Tibial nerve (tissue), 4 donors: Measurements from ENCODE around the gene TMEM212. TPM values are rescaled to one million over a fixed set of nuclear protein-coding genes. Genes with fewer than 3 reads are reported as not detected.

Experiments used
- DNase-seq, 2 donors: peaks; one replicate each; pipeline ENCODE4 v3.0.0-alpha.2; 2019; ENCODE audit warnings: low spot score in 2 of 2
- H3K27ac ChIP-seq, 4 donors: fragments of 200-600 bp; sonication (generic) in 3 of 4; one replicate each; pipeline ENCODE4 v1.5.1; 2017 to 2019; ENCODE audit warnings: mild to moderate bottlenecking in 1 of 4
- H3K27me3 ChIP-seq, 2 donors: fragments of 200-600 bp; sonication (generic) in 1 of 2; one replicate each; pipeline versions ENCODE4 v1.5.1 to v1.6.0; 2017 to 2019
- H3K36me3 ChIP-seq, 3 donors: fragments of 200-600 bp; sonication (generic); one replicate each; pipeline ENCODE4 v1.5.1; 2018 to 2019
- H3K4me1 ChIP-seq, 4 donors: fragments of 200-600 bp; sonication (generic) in 3 of 4; one replicate each; pipeline ENCODE4 v1.5.1; 2017 to 2019
- H3K4me3 ChIP-seq, 4 donors: fragments of 200-600 bp; sonication (generic) in 3 of 4; one replicate each; pipeline ENCODE4 v1.5.1; 2017 to 2019; ENCODE audit warnings: mild to moderate bottlenecking in 1 of 4, moderate library complexity in 1 of 4
- H3K9me3 ChIP-seq, 4 donors: fragments of 200-600 bp; sonication (generic) in 3 of 4; one replicate each; pipeline ENCODE4 v1.5.1; 2017 to 2019
- CTCF ChIP-seq, 5 experiments: fragments of 200-600 bp in 3 of 5; fragments of 450-650 bp in 2 of 5; sonication (generic) in 3 of 5; IDR thresholded peaks; one replicate each; pipeline ENCODE4 v1.5.1; 2016 to 2019; ENCODE audit warnings: antibody characterized with exemption in 5 of 5, mild to moderate bottlenecking in 3 of 5, moderate library complexity in 2 of 5
- EP300 ChIP-seq, 2 donors: sonication (generic); formaldehyde crosslinking; IDR thresholded peaks; one replicate each; pipeline ENCODE4 v1.6.1; 2017; ENCODE audit warnings: antibody characterized with exemption in 2 of 2, mild to moderate bottlenecking in 1 of 2
- POLR2A ChIP-seq, 2 donors: fragments of 450-650 bp; IDR thresholded peaks; one replicate each; pipeline ENCODE4 v1.6.1; 2017; ENCODE audit warnings: antibody characterized with exemption in 2 of 2, mild to moderate bottlenecking in 2 of 2, moderate library complexity in 2 of 2
- WGBS, 2 donors: methylation state at CpG; one replicate each; pipeline ENCODE4 v1.1.5; 2018; 5-methylcytosine and 5-hydroxymethylcytosine counted together
- total RNA-seq, 4 donors: library from RNA; depleted of rRNA; stranded (reverse); fragments of >200 nt; gene quantifications; one replicate each; pipeline ENCODE4 v1.1.0, GENCODE V29; 2016

The TMEM212 gene
- total RNA-seq, 4 donors from 2014 or later = not detected

DNA sequence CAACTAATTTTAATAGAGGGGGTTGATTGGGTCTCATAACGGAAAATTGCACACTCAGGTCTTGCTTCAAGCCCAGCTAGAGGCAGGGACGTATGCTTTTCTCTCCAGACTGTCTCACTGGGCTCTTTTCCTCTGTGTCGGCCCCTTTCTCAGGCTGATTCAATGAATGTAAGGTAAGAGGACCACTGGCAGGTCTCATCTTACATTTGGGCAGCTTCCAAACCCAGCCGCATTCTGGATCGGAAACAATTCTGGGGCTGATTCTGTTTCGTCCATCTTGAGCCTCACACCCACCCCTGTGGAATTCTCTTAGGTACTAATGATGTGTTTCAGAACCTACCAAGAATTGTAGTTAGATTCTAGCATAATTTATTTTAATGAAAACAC lies 40.7 kb downstream of the TMEM212 start:
- no peaks in the 10 kb centered on the region for H3K27me3 ChIP-seq
- no peak overlapping the region for H3K27ac ChIP-seq
- peaks cover 0 to 2% (median under 1%) of the 10 kb centered on the region in 4 donors for H3K4me1 ChIP-seq
- TF ChIP-seq POLR2A (IDR thresholded peaks at IDR 0.05) (no peak), CTCF (IDR thresholded peaks at IDR 0.05) (no peak), EP300 (IDR thresholded peaks at IDR 0.05) (no peak)
- H3K4me3 ChIP-seq = no peak overlapping the region
- DNase-seq = no peak
- WGBS, 2 donors = 74 to 83% methylated on average over 6 of the region's 6 CpGs
- no peaks in the 10 kb centered on the region for H3K36me3 ChIP-seq
- H3K9me3 ChIP-seq = no peaks in the 10 kb centered on the region

- no peaks in the 10 kb centered on the region for H3K27me3 ChIP-seq
- H3K4me3 ChIP-seq = no peak overlapping the region
- peaks cover 0 to 3% (median 0%) of the 10 kb centered on the region in 4 donors for H3K9me3 ChIP-seq
- 90 to 93% methylated on average over 2 of the region's 2 CpGs for WGBS, 2 donors
- H3K4me1 ChIP-seq = no peaks in the 10 kb centered on the region
- DNase-seq = no peak
- H3K36me3 ChIP-seq = no peaks in the 10 kb centered on the region
- no peak overlapping the region for H3K27ac ChIP-seq
- no peak for TF ChIP-seq POLR2A (IDR thresholded peaks at IDR 0.05)
- no peak for TF ChIP-seq EP300 (IDR thresholded peaks at IDR 0.05)
- no peak for TF ChIP-seq CTCF (IDR thresholded peaks at IDR 0.05)
Observed at GRCh38 chr3:171888466-171888865, 45.3 kb downstream of the TMEM212 start.

DNA sequence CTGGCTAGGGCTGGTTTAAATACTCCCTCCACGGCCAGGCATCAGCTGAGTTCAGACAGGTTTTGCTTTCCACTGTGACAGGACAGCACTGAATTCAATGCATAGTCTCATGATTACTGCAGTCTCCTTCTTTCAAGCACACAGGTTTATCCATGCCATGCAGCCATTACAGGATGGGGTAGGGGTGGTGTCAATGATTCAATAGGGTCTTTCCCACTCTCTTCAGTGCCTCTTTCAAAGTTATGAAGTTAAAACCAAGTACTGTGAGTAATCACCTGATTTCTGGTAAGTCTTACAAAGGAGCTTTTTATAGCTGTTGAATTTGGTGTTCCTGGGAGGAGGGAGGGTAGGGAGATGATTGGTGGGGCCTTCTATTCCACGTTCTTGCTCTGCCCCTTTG lies 47.2 kb downstream of the TMEM212 start:
- WGBS, 2 donors = 84 to 85% methylated on average over 2 of the region's 2 CpGs
- TF ChIP-seq POLR2A (IDR thresholded peaks at IDR 0.05) (no peak), EP300 (IDR thresholded peaks at IDR 0.05) (no peak), CTCF (IDR thresholded peaks at IDR 0.05) (no peak)
- no peaks in the 10 kb centered on the region for H3K36me3 ChIP-seq
- H3K4me1 ChIP-seq = no peaks in the 10 kb centered on the region
- no peak overlapping the region for H3K27ac ChIP-seq
- DNase-seq = no peak
- no peaks in the 10 kb centered on the region for H3K27me3 ChIP-seq
- H3K9me3 ChIP-seq = peaks cover 0 to 3% (median 0%) of the 10 kb centered on the region in 4 donors
- no peak overlapping the region for H3K4me3 ChIP-seq

- Histone ChIP-seq H3K27ac (no peak overlapping the region), H3K4me1 (no peaks in the 10 kb centered on the region), H3K27me3 (no peaks in the 10 kb centered on the region), H3K9me3 (peaks cover 0 to 3% (median 0%) of the 10 kb centered on the region in 4 donors), H3K4me3 (no peak overlapping the region), H3K36me3 (no peaks in the 10 kb centered on the region)
- no peak for DNase-seq
- TF ChIP-seq CTCF (IDR thresholded peaks at IDR 0.05) (no peak), EP300 (IDR thresholded peaks at IDR 0.05) (no peak), POLR2A (IDR thresholded peaks at IDR 0.05) (no peak)
Observed at GRCh38 chr3:171892457-171892856, 49.3 kb downstream of the TMEM212 start.

- H3K27ac ChIP-seq = no peak overlapping the region
- H3K36me3 ChIP-seq = no peaks in the 10 kb centered on the region
- no peak for TF ChIP-seq POLR2A (IDR thresholded peaks at IDR 0.05)
- TF ChIP-seq EP300 (IDR thresholded peaks at IDR 0.05) = no peak
- TF ChIP-seq CTCF (IDR thresholded peaks at IDR 0.05) = no peak
- H3K9me3 ChIP-seq = no peaks in the 10 kb centered on the region
- no peak for DNase-seq
- H3K27me3 ChIP-seq = no peaks in the 10 kb centered on the region
- no peak overlapping the region for H3K4me3 ChIP-seq
- peaks cover 0 to 6% (median 0%) of the 10 kb centered on the region in 4 donors for H3K4me1 ChIP-seq
Observed at GRCh38 chr3:171895291-171895690, 52.1 kb downstream of the TMEM212 start.
